Activated CD4-positive, alpha-beta T cell treated with anti-CD3 and anti-CD28 coated beads, Interleukin-2, amount 50 U/mL, for 1 hour (primary cell): ENCODE data around the gene EPHB1.

Source experiments
- DNase-seq: peaks from one replicate; pipeline ENCODE4 v3.0.0-alpha.2; 2020

Gene EPHB1

GRCh38 chr3:135172191-135172869, 377.3 kb downstream of the EPHB1 start:
- DNase-seq = no peak

GRCh38 chr3:135175728-135176277, 380.7 kb downstream of the EPHB1 start:
- DNase-seq = no peak

GRCh38 chr3:135176881-135177280, 381.8 kb downstream of the EPHB1 start:
- DNase-seq = no peak

- DNase-seq = no peak
Observed at GRCh38 chr3:135178566-135178965, 383.5 kb downstream of the EPHB1 start.

GRCh38 chr3:135181408-135181807, 386.3 kb downstream of the EPHB1 start:
- DNase-seq = no peak

- DNase-seq = no peak
Observed at GRCh38 chr3:135182364-135182998, 387.4 kb downstream of the EPHB1 start.

GRCh38 chr3:135190658-135191057, 395.6 kb downstream of the EPHB1 start:
- no peak for DNase-seq

GRCh38 chr3:135191708-135192107, 396.6 kb downstream of the EPHB1 start:
- DNase-seq = no peak

GRCh38 chr3:135192929-135193328, 397.9 kb downstream of the EPHB1 start:
- no peak for DNase-seq

- DNase-seq = no peak
Observed at GRCh38 chr3:135197246-135197645, 402.2 kb downstream of the EPHB1 start.

- no peak for DNase-seq
Observed at GRCh38 chr3:135197856-135198255, 402.8 kb downstream of the EPHB1 start.

- no peak for DNase-seq
Observed at GRCh38 chr3:135199137-135199536, 404.1 kb downstream of the EPHB1 start.

- DNase-seq = no peak
Observed at GRCh38 chr3:135203026-135203425, 408.0 kb downstream of the EPHB1 start.

- DNase-seq = no peak
Observed at GRCh38 chr3:135213213-135213612, 418.2 kb downstream of the EPHB1 start.

GRCh38 chr3:135213822-135214221, 418.8 kb downstream of the EPHB1 start:
- no peak for DNase-seq

GRCh38 chr3:135214400-135214799, 419.3 kb downstream of the EPHB1 start:
- no peak for DNase-seq

- no peak for DNase-seq
Observed at GRCh38 chr3:135215516-135215915, 420.5 kb downstream of the EPHB1 start.

GRCh38 chr3:135216659-135217058, 421.6 kb downstream of the EPHB1 start:
- no peak for DNase-seq

- no peak for DNase-seq
Observed at GRCh38 chr3:135217730-135218129, 422.7 kb downstream of the EPHB1 start.

GRCh38 chr3:135218304-135218703, 423.2 kb downstream of the EPHB1 start:
- no peak for DNase-seq

GRCh38 chr3:135218782-135219181, 423.7 kb downstream of the EPHB1 start:
- DNase-seq = no peak

GRCh38 chr3:135224815-135225362, 429.8 kb downstream of the EPHB1 start:
- DNase-seq = no peak

- no peak for DNase-seq
Observed at GRCh38 chr3:135226057-135226456, 431.0 kb downstream of the EPHB1 start.

- no peak for DNase-seq
Observed at GRCh38 chr3:135228201-135228600, 433.1 kb downstream of the EPHB1 start.
